HepG2 (cell line): ENCODE results near the gene MBD3L2B. TPM values are rescaled to one million over a fixed set of nuclear protein-coding genes. Genes with fewer than 3 reads are reported as not detected.

Experiments used
- ATAC-seq: fragments of 200-7000 bp; cut with Tn5 transposase; 3 replicates; pipeline ENCODE4 v1.9.1; 2020; ENCODE audit warnings: mild to moderate bottlenecking, moderate library complexity
- BruUV-seq: library from RNA; stranded (reverse); fragments of 400-500 nt; replicated peaks from 2 replicates; lab custom pipeline; 2021; lab: Mats Ljungman, UMichigan
- CTCF ChIA-PET: fragments of 300-600 bp; formaldehyde crosslinking; extraction: SDS; loops from one replicate; lab custom pipeline; 2021; ENCODE audit warnings: low total read pairs, inconsistent platforms, low intra/inter-chr PET ratio; lab: Yijun Ruan, JAX
- POLR2A ChIA-PET: fragments of 350-600 bp; sonication (Branson Sonifier 250); formaldehyde crosslinking; loops from one replicate; lab custom pipeline; 2020; ENCODE audit warnings: antibody characterized with exemption, inconsistent platforms; lab: Yijun Ruan, JAX
- DNase-seq: peaks from one replicate; pipeline ENCODE4 v3.0.0-alpha.2; 2015; ENCODE audit warnings: low spot score
- FAIRE-seq: peaks from 3 replicates; lab custom pipeline; 2011; peaks lifted over from hg19 to GRCh38; lab: Jason Lieb, UNC
- H2AFZ ChIP-seq: one replicate; pipeline ENCODE4 v1.6.1; 2011; ENCODE audit warnings: low read length, inconsistent platforms
- H3K27ac ChIP-seq: fragments of 300-600 bp; 3 replicates; pipeline ENCODE4 v1.8.0; 2011; ENCODE audit warnings: mixed run types, mild to moderate bottlenecking, mixed read lengths, low read length, inconsistent platforms; ENCODE audit not compliant: insufficient read depth; ENCODE audit errors: extremely low read length
- H3K27me3 ChIP-seq, 2 experiments: fragments of 200-600 bp in 1 of 2; 2 replicates in 1 of 2; 3 replicates in 1 of 2; pipeline versions ENCODE4 v1.6.0 to v1.8.0; 2011; ENCODE audit warnings: low read length in 2 of 2, mild to moderate bottlenecking in 2 of 2, moderate library complexity in 2 of 2, inconsistent platforms in 1 of 2; ENCODE audit not compliant: insufficient read depth in 2 of 2, control insufficient read depth in 1 of 2
- H3K36me3 ChIP-seq, 2 experiments: fragments of 200-600 bp in 1 of 2; replicated peaks in 1 of 2; 2 replicates in 1 of 2; 3 replicates in 1 of 2; pipeline versions ENCODE4 v1.5.1 to v1.8.0; 2011; ENCODE audit warnings: low read length in 2 of 2, inconsistent platforms in 1 of 2; ENCODE audit not compliant: insufficient read depth in 2 of 2, control insufficient read depth in 1 of 2
- H3K4me1 ChIP-seq: 2 replicates; pipeline ENCODE4 v1.5.1; 2012; ENCODE audit warnings: low read length, inconsistent platforms; ENCODE audit not compliant: insufficient read depth
- H3K4me2 ChIP-seq: 2 replicates; pipeline ENCODE4 v1.6.0; 2011; ENCODE audit warnings: low read depth, low read length, inconsistent platforms
- H3K4me3 ChIP-seq, 3 experiments: fragments of 200-600 bp in 1 of 3; sonication (generic), shearing (Covaris generic) in 1 of 3; replicated peaks in 1 of 3; 2 replicates each; pipeline ENCODE4 v1.5.1; 2011 to 2016; ENCODE audit warnings: low read length in 3 of 3, inconsistent platforms in 2 of 3, low read depth in 2 of 3, mild to moderate bottlenecking in 2 of 3, control low read depth in 1 of 3, mixed read lengths in 1 of 3; ENCODE audit not compliant: insufficient read depth in 1 of 3
- H3K79me2 ChIP-seq: one replicate; pipeline ENCODE4 v1.6.1; 2011; ENCODE audit warnings: low read length, inconsistent platforms; ENCODE audit not compliant: insufficient read depth
- H3K9ac ChIP-seq: 2 replicates; pipeline ENCODE4 v1.6.0; 2011; ENCODE audit warnings: mild to moderate bottlenecking, low read depth, low read length, inconsistent platforms; ENCODE audit not compliant: insufficient read depth
- H3K9me3 ChIP-seq: 2 replicates; pipeline ENCODE4 v1.5.1; 2012; ENCODE audit warnings: mild to moderate bottlenecking, low read length
- H4K20me1 ChIP-seq: 2 replicates; pipeline ENCODE4 v1.6.0; 2011; ENCODE audit warnings: inconsistent platforms, mild to moderate bottlenecking, low read length, moderate library complexity; ENCODE audit not compliant: insufficient read depth
- HOXA3 ChIP-seq: sonication (generic); formaldehyde crosslinking; IDR thresholded peaks from 2 replicates; pipeline ENCODE4 v1.5.0; 2020; ENCODE audit warnings: missing genetic modification reagents
- SOX13 ChIP-seq, 3 experiments: fragments of 450-650 bp in 1 of 3; sonication (generic) in 1 of 3; formaldehyde crosslinking in 1 of 3; IDR thresholded peaks in 2 of 3; conservative IDR thresholded peaks in 1 of 3; 2 replicates each; pipeline versions ENCODE4 v1.5.0 to v1.6.1; 2016 to 2020; ENCODE audit warnings: antibody characterized with exemption in 1 of 3, mild to moderate bottlenecking in 1 of 3, missing compliant biosample characterization in 1 of 3, missing genetic modification reagents in 1 of 3, moderate library complexity in 1 of 3
- SOX5 ChIP-seq: IDR thresholded peaks from 2 replicates; pipeline ENCODE4 v1.6.1; 2016; ENCODE audit warnings: borderline replicate concordance
- ZBTB40 ChIP-seq, 2 experiments: fragments of 450-650 bp in 1 of 2; sonication (generic) in 1 of 2; formaldehyde crosslinking in 1 of 2; IDR thresholded peaks; 2 replicates each; pipeline versions ENCODE4 v1.6.1 to v1.8.0; 2016 to 2022; ENCODE audit warnings: antibody characterized with exemption in 1 of 2, mild to moderate bottlenecking in 1 of 2, missing genetic modification reagents in 1 of 2
- ZNF703 ChIP-seq: sonication (generic); formaldehyde crosslinking; IDR thresholded peaks from 2 replicates; pipeline ENCODE4 v1.5.1; 2020; ENCODE audit warnings: missing genetic modification reagents, mild to moderate bottlenecking, moderate library complexity, borderline replicate concordance
- WGBS: methylation state at CpG from one replicate; pipeline ENCODE4 v1.1.6; 2017; ENCODE audit warnings: low lambda C conversion rate; 5-methylcytosine and 5-hydroxymethylcytosine counted together
- in situ Hi-C: cut with HindIII; loops from 2 replicates; pipeline ENCODE4 v1.10.0; 2017; ENCODE audit warnings: low pct_unique_long_range_greater_than_20kb; ENCODE audit not compliant: extremely low pct_ligation_motif_present
- intact Hi-C: fragments of 100-400 bp; cut with micrococcal nuclease; formaldehyde crosslinking; loops from one replicate; pipeline ENCODE4 v1.10.0; 2022; ENCODE audit not compliant: unreplicated experiment
- polyA plus RNA-seq, 8 experiments: library from polyadenylated mRNA; depleted of rRNA in 3 of 8; stranded (reverse) in 7 of 8; unstranded in 1 of 8; fragments of >200 nt; fragmentation: Illumina TruSeq in 4 of 8; extraction: Trizol in 4 of 8; gene quantifications; 2 replicates each; pipeline versions ENCODE4 v1.2.1 to v1.2.3, GENCODE V29; 2011 to 2016; ENCODE audit warnings: low read depth in 4 of 8, missing spikeins in 1 of 8, mixed read lengths in 1 of 8; ENCODE audit not compliant: insufficient read depth in 1 of 8
- total RNA-seq, 5 experiments: library from RNA; depleted of rRNA; stranded (reverse); fragments of >200 nt; fragmentation: Illumina TruSeq; extraction: Trizol; gene quantifications; 2 replicates each; pipeline ENCODE4 v1.2.3, GENCODE V29; 2016; ENCODE audit warnings: low read depth in 1 of 5

MBD3L2B gene
- total and polyA plus RNA-seq, 2 of the 13 experiments (the other 11 are each of a cell fraction or from before 2014, with no cell fraction given), result not detected

GRCh38 chr19:6976197-6976596 lies 45.0 kb downstream of the MBD3L2B start:
- Histone ChIP-seq H3K4me2 (peak overlapping the region; percentile 10; the same call in 1 of the 2 replicates), H3K79me2 (no peaks in the 10 kb centered on the region), H3K9ac (no peak overlapping the region), H3K4me3 (no peak overlapping the region), H3K4me1 (peaks cover 11% of the 10 kb centered on the region), H2AFZ (no peak overlapping the region), H3K27ac (no peak overlapping the region), H3K27me3 (peaks cover 0 to 14% of the 10 kb centered on the region in 2 experiments; a peak in 1 of 5 replicates), H3K36me3 (no peaks in the 10 kb centered on the region), H4K20me1 (no peaks in the 10 kb centered on the region), H3K9me3 (peaks cover 14% of the 10 kb centered on the region)
- FAIRE-seq (no peak), ATAC-seq (no peak), DNase-seq (no peak)
- ChIA-PET CTCF (no interaction called here), POLR2A (no interaction called here)
- intact Hi-C loops, result no loop called here
- WGBS, result 13% methylated on average over 5 of the region's 5 CpGs
- BruUV-seq, result no TSS peak
- in situ Hi-C loops, result no loop called here
- TF ChIP-seq SOX5 (CRISPR knock-in tag) (0 out of 2 replicates have a peak, but pooled peaks have one; percentile 39), SOX13 (IDR thresholded peaks at IDR 0.05) (no peak), SOX13 (CRISPR knock-in tag; conservative IDR thresholded peaks at IDR 0.05 in 1 of 2, IDR thresholded peaks at IDR 0.05 in 1 of 2) (0 out of 4 replicates have a peak, but pooled peaks of 1 of the 2 experiments have one; percentile 32), HOXA3 (CRISPR knock-in tag) (no peak), ZBTB40 (IDR thresholded peaks at IDR 0.05) (peak; percentile 79), ZBTB40 (CRISPR knock-in tag; IDR thresholded peaks at IDR 0.05) (peak; percentile 99), ZNF703 (CRISPR knock-in tag) (no peak)
- TF ChIP-seq, all 625 proteins: peak for 3
